ENCODE results near the gene PDE6G.

GRCh38 chr17:81650951-81651350 lies 5.4 kb downstream of the PDE6G start:
- TF ChIP-seq CTCF (IDR thresholded peaks at IDR 0.05) (no peak), POLR2A (IDR thresholded peaks at IDR 0.05) (no peak)

All from lower leg skin (tissue), 3 donors.